ENCODE measurements around the gene SPAG8.

The SPAG8 gene

GRCh38 chr9:35771943-35772342, 40.1 kb downstream of the SPAG8 start:
- no peak for DNase-seq (ENCODE audit: low read depth)

- no peak for DNase-seq (ENCODE audit: low read depth)
Measured at GRCh38 chr9:35771534-35771933, 40.5 kb downstream of the SPAG8 start.

DNA sequence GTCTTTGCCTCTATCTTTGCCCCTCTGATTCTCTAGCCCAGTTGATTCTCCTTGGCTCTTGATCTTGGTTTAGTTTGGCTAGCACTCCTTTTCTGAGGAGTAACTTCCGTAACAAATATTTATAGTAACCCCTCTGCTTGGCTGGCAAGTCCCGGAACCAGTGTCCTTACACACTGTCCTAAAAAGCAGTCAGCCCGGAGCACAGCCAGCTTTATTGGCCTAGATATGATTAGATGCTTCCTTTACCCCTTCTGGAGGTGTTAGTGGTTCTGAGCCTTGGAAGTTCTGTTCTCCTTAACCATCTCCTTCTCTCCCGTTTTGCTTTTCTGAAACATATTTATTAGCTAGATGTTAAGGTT, 41.0 kb downstream of the SPAG8 start:
- no peak for DNase-seq (ENCODE audit: low read depth)

- no peak for DNase-seq (ENCODE audit: low read depth)
Measured at GRCh38 chr9:35769763-35770162, 42.3 kb downstream of the SPAG8 start.

DNA sequence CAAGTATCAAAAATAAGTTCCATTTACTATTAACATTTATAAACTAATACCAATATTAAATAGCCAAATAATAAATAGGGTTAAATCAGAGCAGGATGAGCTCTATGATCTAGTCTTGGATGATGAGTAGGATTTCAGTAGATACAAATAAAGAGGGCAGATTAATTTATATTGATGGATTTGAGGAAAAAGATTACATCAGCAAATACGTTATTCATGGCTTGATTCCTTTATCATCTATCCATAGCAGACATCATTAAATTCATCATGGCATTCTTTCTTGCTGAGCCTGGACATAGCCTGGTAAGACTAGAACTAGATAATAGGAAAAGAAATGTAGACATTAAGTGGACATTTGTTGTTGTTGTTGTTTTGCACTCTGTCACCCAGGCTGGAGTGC, 44.6 kb downstream of the SPAG8 start:
- no peak for DNase-seq (ENCODE audit: low read depth)

DNA sequence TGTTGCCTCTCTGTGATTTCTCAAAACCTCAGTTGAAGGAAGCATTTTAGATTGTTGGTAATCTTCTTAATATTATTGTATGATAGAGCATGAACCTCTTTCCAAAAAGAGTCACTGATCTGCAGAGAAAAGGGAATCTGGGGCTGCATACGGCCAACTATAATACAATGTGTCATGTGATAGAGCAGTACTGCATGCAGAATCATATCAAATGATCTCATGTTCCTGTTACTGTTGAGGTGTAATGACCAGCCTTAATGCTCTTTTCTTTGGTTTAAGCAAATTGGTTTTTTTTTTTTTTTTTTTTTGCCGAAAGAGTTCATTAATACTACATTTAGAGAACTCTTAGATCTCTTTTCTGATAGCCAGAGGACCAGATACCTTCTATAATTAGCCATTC, 45.1 kb downstream of the SPAG8 start:
- DNase-seq (ENCODE audit: low read depth): no peak

- no peak for DNase-seq (ENCODE audit: low read depth)
Measured at GRCh38 chr9:35763803-35764202, 48.3 kb downstream of the SPAG8 start.

DNA sequence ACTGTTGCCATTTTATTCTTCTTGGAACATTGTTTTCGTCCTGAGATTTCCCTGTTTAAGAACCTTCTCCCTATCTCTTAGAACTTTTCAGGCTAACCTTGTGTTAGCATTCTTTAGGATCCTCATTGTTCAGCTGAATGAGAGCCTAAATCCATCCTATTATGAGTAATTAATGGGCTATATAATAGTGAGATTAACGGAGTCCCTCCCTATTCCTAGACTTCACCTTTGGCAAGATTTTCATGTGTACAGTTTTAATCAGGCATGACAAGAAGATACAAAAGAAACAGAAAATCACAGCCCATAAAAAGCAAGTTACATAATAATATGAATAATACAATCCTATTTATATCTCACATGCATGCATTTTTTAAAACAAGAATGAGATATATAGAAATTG, 48.9 kb downstream of the SPAG8 start:
- no peak for DNase-seq (ENCODE audit: low read depth)

DNA sequence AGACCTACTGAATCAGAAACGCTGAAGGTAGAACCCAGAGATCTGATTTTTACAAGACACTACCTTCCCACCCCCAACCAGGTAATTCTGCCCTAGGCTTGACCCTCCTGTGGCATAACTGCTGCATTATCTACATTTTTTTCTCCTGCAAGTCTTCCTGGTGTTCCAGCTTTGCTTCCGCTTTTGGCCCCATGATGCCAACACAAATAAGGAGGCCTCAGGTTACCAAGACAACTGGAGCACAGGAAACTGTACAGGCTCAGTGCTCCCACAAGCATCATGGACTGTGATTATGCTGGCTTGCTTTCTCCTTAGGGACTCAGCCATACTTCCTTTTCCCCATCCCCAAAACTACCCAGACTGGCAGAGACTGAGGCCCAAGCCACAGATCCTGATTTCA, 51.4 kb downstream of the SPAG8 start:
- DNase-seq (ENCODE audit: low read depth): no peak

GRCh38 chr9:35759795-35760194, 52.3 kb downstream of the SPAG8 start:
- no peak for DNase-seq (ENCODE audit: low read depth)

Measured in T follicular helper cell (primary cell).